Endothelial cell of umbilical vein (primary cell): ENCODE measurements around the gene TNN. TPM values are rescaled to one million over a fixed set of nuclear protein-coding genes. Genes with fewer than 3 reads are reported as not detected.

Experiments
- BruUV-seq: library from RNA; stranded (reverse); fragments of 400-500 nt; replicated peaks from 2 replicates; lab custom pipeline; 2021; lab: Mats Ljungman, UMichigan
- CTCF ChIA-PET: fragments of 300-600, 350-600 bp; sonication (Branson Sonifier 250); formaldehyde crosslinking; loops from one replicate; lab custom pipeline; 2021; ENCODE audit warnings: antibody characterized with exemption, inconsistent platforms; lab: Charles Lee
- POLR2A ChIA-PET: fragments of 300-600, 350-600 bp; sonication (Branson Sonifier 250); formaldehyde crosslinking; loops from one replicate; lab custom pipeline; 2021; ENCODE audit warnings: antibody characterized with exemption, inconsistent platforms; lab: Charles Lee
- DNase-seq: peaks from one replicate; pipeline ENCODE4 v3.0.0-alpha.2; 2011; ENCODE audit warnings: low read depth, low spot score
- FAIRE-seq: peaks from 2 replicates; lab custom pipeline; 2011; peaks lifted over from hg19 to GRCh38; lab: Jason Lieb, UNC
- H2AFZ ChIP-seq: 2 replicates; pipeline ENCODE4 v1.6.0; 2012; ENCODE audit warnings: low read depth, low read length, control low read depth, inconsistent platforms
- H3K27ac ChIP-seq: 2 replicates; pipeline ENCODE4 v1.5.1; 2011; ENCODE audit warnings: low read depth, mild to moderate bottlenecking, control low read depth, low read length, moderate library complexity; ENCODE audit not compliant: insufficient read depth
- H3K27me3 ChIP-seq, 2 experiments: 2 replicates each; pipeline versions ENCODE4 v1.6.0 to v1.6.1; 2011; ENCODE audit warnings: low read length in 2 of 2, mixed read lengths in 1 of 2; ENCODE audit not compliant: control insufficient read depth in 2 of 2, insufficient read depth in 2 of 2
- H3K36me3 ChIP-seq, 2 experiments: 2 replicates in 1 of 2; 3 replicates in 1 of 2; pipeline ENCODE4 v1.5.1; 2011; ENCODE audit warnings: low read length in 2 of 2, mild to moderate bottlenecking in 1 of 2, moderate library complexity in 1 of 2; ENCODE audit not compliant: control insufficient read depth in 2 of 2, insufficient read depth in 2 of 2; ENCODE audit errors: extremely low read depth in 1 of 2
- H3K4me1 ChIP-seq: 3 replicates; pipeline ENCODE4 v1.5.1; 2011; ENCODE audit warnings: mild to moderate bottlenecking, low read length; ENCODE audit not compliant: control insufficient read depth, insufficient read depth; ENCODE audit errors: extremely low read depth
- H3K4me2 ChIP-seq: 2 replicates; pipeline ENCODE4 v1.6.1; 2011; ENCODE audit warnings: low read length, control low read depth, mixed read lengths; ENCODE audit not compliant: insufficient read depth
- H3K4me3 ChIP-seq, 3 experiments: fragments of 200-600 bp in 1 of 3; sonication (generic), shearing (Covaris generic) in 1 of 3; replicated peaks in 1 of 3; 2 replicates each; pipeline ENCODE4 v1.5.1; 2011 to 2016; ENCODE audit warnings: control low read depth in 3 of 3, low read length in 3 of 3, mild to moderate bottlenecking in 2 of 3, inconsistent platforms in 1 of 3, low read depth in 1 of 3, moderate library complexity in 1 of 3; ENCODE audit not compliant: insufficient read depth in 1 of 3
- H3K79me2 ChIP-seq: 2 replicates; pipeline ENCODE4 v1.6.0; 2012; ENCODE audit warnings: low read length, inconsistent platforms; ENCODE audit not compliant: control insufficient read depth, insufficient read depth
- H3K9ac ChIP-seq: replicated peaks from 2 replicates; pipeline ENCODE3; 2011; ENCODE audit warnings: low read length, control low read depth; ENCODE audit not compliant: insufficient read depth; ENCODE audit errors: extremely low read depth
- H3K9me1 ChIP-seq: replicated peaks from 3 replicates; pipeline ENCODE4 v1.6.0; 2011; ENCODE audit warnings: mild to moderate bottlenecking, low read length; ENCODE audit not compliant: control insufficient read depth, insufficient read depth; ENCODE audit errors: extremely low read depth
- H3K9me3 ChIP-seq: replicated peaks from 2 replicates; pipeline ENCODE4 v1.5.1; 2012; ENCODE audit warnings: low read length, inconsistent platforms; ENCODE audit not compliant: control insufficient read depth, insufficient read depth
- H4K20me1 ChIP-seq: replicated peaks from 2 replicates; pipeline ENCODE3; 2011; ENCODE audit warnings: mild to moderate bottlenecking, low read length; ENCODE audit not compliant: control insufficient read depth, insufficient read depth; ENCODE audit errors: extremely low read depth
- EZH2 ChIP-seq: IDR thresholded peaks from 2 replicates; pipeline ENCODE4 v1.6.1; 2012; ENCODE audit warnings: borderline replicate concordance, low read depth, mild to moderate bottlenecking, moderate library complexity, low read length, inconsistent platforms; ENCODE audit not compliant: severe bottlenecking
- FOS ChIP-seq: IDR thresholded peaks from 2 replicates; pipeline ENCODE4 v1.6.1; 2011; ENCODE audit warnings: mild to moderate bottlenecking, low read length, moderate library complexity, borderline replicate concordance; ENCODE audit not compliant: insufficient read depth
- GATA2 ChIP-seq: IDR thresholded peaks from 2 replicates; pipeline ENCODE4 v1.7.0; 2011; ENCODE audit warnings: low read depth, mild to moderate bottlenecking, moderate library complexity, mixed read lengths, low read length; ENCODE audit not compliant: insufficient read length, insufficient read depth
- JUN ChIP-seq: IDR thresholded peaks from 2 replicates; pipeline ENCODE4 v1.6.1; 2011; ENCODE audit warnings: borderline replicate concordance, low read depth; ENCODE audit not compliant: insufficient read length, insufficient read depth
- MYC ChIP-seq: IDR thresholded peaks from one replicate; pipeline ENCODE4 v1.6.1; 2011; ENCODE audit warnings: mild to moderate bottlenecking, low read depth, low read length
- POLR2A ChIP-seq: IDR thresholded peaks from 2 replicates; pipeline ENCODE4 v1.6.1; 2012; ENCODE audit warnings: low read depth, mild to moderate bottlenecking, control low read depth, low read length
- POLR2AphosphoS5 ChIP-seq: IDR thresholded peaks from 2 replicates; pipeline ENCODE4 v1.6.1; 2012; ENCODE audit warnings: low read depth, mild to moderate bottlenecking, control low read depth, low read length, moderate library complexity; ENCODE audit not compliant: insufficient read depth
- dilution Hi-C: fragments of 300-500 bp; cut with MboI; formaldehyde crosslinking; loops from one replicate; pipeline ENCODE4 v1.15.0; 2019; ENCODE audit warnings: low sequenced_read_pairs; ENCODE audit not compliant: extremely low pct_ligation_motif_present
- intact Hi-C: fragments of 100-400 bp; cut with micrococcal nuclease; formaldehyde crosslinking; loops from one replicate; pipeline ENCODE4 v1.10.0; 2022
- polyA plus RNA-seq, 4 experiments: library from polyadenylated mRNA; depleted of rRNA in 3 of 4; stranded (reverse) in 3 of 4; unstranded in 1 of 4; fragments of >200 nt; gene quantifications; 2 replicates each; pipeline versions ENCODE4 v1.2.1 to v1.2.3, GENCODE V29; 2011 to 2012; ENCODE audit warnings: missing spikeins in 1 of 4
- total RNA-seq: library from RNA; stranded (reverse); gene quantifications from 2 replicates; pipeline ENCODE4 v1.2.3, GENCODE V29; 2021
- TF ChIP-seq, protein P1 (sequence below), 2 donors: IDR thresholded peaks; 1 replicate in 1 of 2; 2 replicates in 1 of 2; pipeline ENCODE4 v1.5.1; 2011; ENCODE audit warnings: low read length in 2 of 2, mild to moderate bottlenecking in 2 of 2, moderate library complexity in 2 of 2, control low read depth in 1 of 2, inconsistent platforms in 1 of 2, low read depth in 1 of 2; ENCODE audit not compliant: insufficient read depth in 1 of 2; ENCODE audit errors: extremely low read depth in 1 of 2
- TF ChIP-seq, protein P2 (sequence below): IDR thresholded peaks from 2 replicates; pipeline ENCODE4 v1.6.1; 2011; ENCODE audit not compliant: insufficient read depth, insufficient read length

TNN gene
- total and polyA plus RNA-seq, 2 donors (not counting 3 experiments of a cell fraction or from before 2014, with no cell fraction given): not detected

DNA sequence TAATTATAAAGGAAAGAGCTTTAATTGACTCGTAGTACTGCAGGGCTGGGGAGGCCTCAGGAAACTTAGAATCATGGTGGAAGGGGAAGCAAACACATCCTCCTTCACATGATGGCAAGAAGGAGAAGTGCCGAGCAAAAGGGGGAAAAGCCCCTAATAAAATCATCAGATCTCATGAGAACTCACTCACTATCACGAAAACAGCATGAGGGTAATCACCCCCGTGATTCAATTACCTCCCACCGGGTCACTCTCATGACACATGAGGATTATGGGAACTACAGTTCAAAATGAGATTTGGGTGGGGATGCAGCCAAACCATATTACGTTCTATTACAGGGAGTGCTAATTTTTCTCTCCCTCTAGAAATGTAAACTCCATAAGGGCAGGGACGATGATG, 30.2 kb upstream of the TNN start:
- Histone ChIP-seq H3K9me3 (no peaks in the 10 kb centered on the region), H3K4me3 (no peak overlapping the region), H3K27ac (no peak overlapping the region), H3K9ac (no peak overlapping the region), H3K27me3 (peaks cover 0 to 2% of the 10 kb centered on the region in 2 experiments), H3K9me1 (no peaks in the 10 kb centered on the region), H3K4me2 (no peak overlapping the region), H3K4me1 (no peaks in the 10 kb centered on the region), H3K36me3 (no peaks in the 10 kb centered on the region), H4K20me1 (no peaks in the 10 kb centered on the region), H3K79me2 (no peaks in the 10 kb centered on the region), H2AFZ (no peak overlapping the region)
- dilution Hi-C loops: no loop called here
- intact Hi-C loops: no loop called here
- no peak for TF ChIP-seq FOS
- TF ChIP-seq GATA2: no peak
- TF ChIP-seq, protein P1, sequence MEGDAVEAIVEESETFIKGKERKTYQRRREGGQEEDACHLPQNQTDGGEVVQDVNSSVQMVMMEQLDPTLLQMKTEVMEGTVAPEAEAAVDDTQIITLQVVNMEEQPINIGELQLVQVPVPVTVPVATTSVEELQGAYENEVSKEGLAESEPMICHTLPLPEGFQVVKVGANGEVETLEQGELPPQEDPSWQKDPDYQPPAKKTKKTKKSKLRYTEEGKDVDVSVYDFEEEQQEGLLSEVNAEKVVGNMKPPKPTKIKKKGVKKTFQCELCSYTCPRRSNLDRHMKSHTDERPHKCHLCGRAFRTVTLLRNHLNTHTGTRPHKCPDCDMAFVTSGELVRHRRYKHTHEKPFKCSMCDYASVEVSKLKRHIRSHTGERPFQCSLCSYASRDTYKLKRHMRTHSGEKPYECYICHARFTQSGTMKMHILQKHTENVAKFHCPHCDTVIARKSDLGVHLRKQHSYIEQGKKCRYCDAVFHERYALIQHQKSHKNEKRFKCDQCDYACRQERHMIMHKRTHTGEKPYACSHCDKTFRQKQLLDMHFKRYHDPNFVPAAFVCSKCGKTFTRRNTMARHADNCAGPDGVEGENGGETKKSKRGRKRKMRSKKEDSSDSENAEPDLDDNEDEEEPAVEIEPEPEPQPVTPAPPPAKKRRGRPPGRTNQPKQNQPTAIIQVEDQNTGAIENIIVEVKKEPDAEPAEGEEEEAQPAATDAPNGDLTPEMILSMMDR (IDR thresholded peaks at IDR 0.05; ENCODE audit: extremely low read depth in 1 of 2, insufficient read depth in 1 of 2, low read depth in 1 of 2, low read length in 2 of 2): no peak
- TF ChIP-seq, protein P2, sequence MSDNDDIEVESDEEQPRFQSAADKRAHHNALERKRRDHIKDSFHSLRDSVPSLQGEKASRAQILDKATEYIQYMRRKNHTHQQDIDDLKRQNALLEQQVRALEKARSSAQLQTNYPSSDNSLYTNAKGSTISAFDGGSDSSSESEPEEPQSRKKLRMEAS: no peak
- no peak for TF ChIP-seq JUN
- TF ChIP-seq POLR2A: no peak
- no peak for TF ChIP-seq EZH2
- TF ChIP-seq POLR2AphosphoS5: no peak
- TF ChIP-seq MYC: no peak
- ChIA-PET POLR2A (no interaction called here), CTCF (no interaction called here)
- no TSS peak for BruUV-seq
- FAIRE-seq (no peak), DNase-seq (no peak)
